OCI-LY7 (cell line): ENCODE measurements around the gene LGALS1. TPM values are rescaled to one million over a fixed set of nuclear protein-coding genes. Genes with fewer than 3 reads are reported as not detected.

ENCODE experiments used
- BruUV-seq: library from RNA; stranded (reverse); fragments of 400-500 nt; replicated peaks from 2 replicates; lab custom pipeline; 2021; lab: Mats Ljungman, UMichigan
- CTCF ChIA-PET: fragments of 300-600 bp; sonication (Branson Sonifier 250); formaldehyde crosslinking; loops from one replicate; lab custom pipeline; 2022; ENCODE audit warnings: antibody characterized with exemption; ENCODE audit not compliant: unreplicated experiment; lab: Charles Lee
- POLR2A ChIA-PET: fragments of 300-600 bp; sonication (Branson Sonifier 250); formaldehyde crosslinking; loops from one replicate; lab custom pipeline; 2022; ENCODE audit warnings: antibody characterized with exemption; lab: Charles Lee
- DNase-seq: peaks from one replicate; pipeline ENCODE4 v3.0.0-alpha.2; 2015; ENCODE audit warnings: low spot score
- H2AFZ ChIP-seq: fragments of 200-600 bp; sonication (generic), shearing (Covaris generic); 2 replicates; pipeline ENCODE4 v1.6.1; 2014; ENCODE audit warnings: mild to moderate bottlenecking, antibody characterized with exemption, low read length, moderate library complexity
- H3K27ac ChIP-seq: fragments of 200-600 bp; sonication (generic); 2 replicates; pipeline ENCODE4 v1.5.1; 2014; ENCODE audit warnings: mixed run types, low read depth, mild to moderate bottlenecking, moderate library complexity, low read length, inconsistent platforms; ENCODE audit not compliant: poor library complexity, severe bottlenecking
- H3K36me3 ChIP-seq: fragments of 200-600 bp; sonication (generic); 2 replicates; pipeline ENCODE4 v1.6.1; 2014; ENCODE audit warnings: mild to moderate bottlenecking, antibody characterized with exemption, low read length, moderate library complexity, mixed read lengths; ENCODE audit not compliant: insufficient read depth
- H3K4me1 ChIP-seq: fragments of 200-600 bp; sonication (generic); 2 replicates; pipeline ENCODE4 v1.5.1; 2014; ENCODE audit warnings: mild to moderate bottlenecking, low read length; ENCODE audit not compliant: insufficient read depth, poor library complexity, severe bottlenecking
- H3K4me2 ChIP-seq: fragments of 200-600 bp; sonication (generic); 2 replicates; pipeline ENCODE4 v1.6.1; 2014; ENCODE audit warnings: mild to moderate bottlenecking, low read length
- H3K4me3 ChIP-seq: fragments of 200-600 bp; sonication (generic); 2 replicates; pipeline ENCODE4 v1.5.1; 2014; ENCODE audit warnings: mild to moderate bottlenecking, low read depth, low read length; ENCODE audit not compliant: poor library complexity, severe bottlenecking
- H3K79me2 ChIP-seq: fragments of 200-600 bp; sonication (generic); 2 replicates; pipeline ENCODE4 v1.6.1; 2016; ENCODE audit warnings: low read depth, mild to moderate bottlenecking, low read length, moderate library complexity, mixed read lengths; ENCODE audit not compliant: insufficient read depth
- H3K9me2 ChIP-seq: fragments of 200-600 bp; sonication (generic); 2 replicates; pipeline ENCODE4 v1.6.1; 2016; ENCODE audit warnings: mild to moderate bottlenecking, low read length, mixed read lengths; ENCODE audit not compliant: insufficient read depth
- H3K9me3 ChIP-seq: fragments of 200-600 bp; sonication (generic); 2 replicates; pipeline ENCODE4 v1.6.1; 2014; ENCODE audit warnings: mild to moderate bottlenecking, mixed run types, low read length, mixed read lengths
- H4K20me1 ChIP-seq: fragments of 200-600 bp; sonication (generic); 2 replicates; pipeline ENCODE4 v1.6.1; 2014; ENCODE audit warnings: mild to moderate bottlenecking, antibody characterized with exemption, low read length, moderate library complexity, mixed read lengths; ENCODE audit not compliant: insufficient read depth
- EZH2phosphoT487 ChIP-seq: fragments of 200-600 bp; sonication (generic); IDR thresholded peaks from 2 replicates; pipeline ENCODE4 v1.6.1; 2018; ENCODE audit warnings: low read depth, borderline replicate concordance, mild to moderate bottlenecking, mixed run types, antibody characterized with exemption, low read length, moderate library complexity, mixed read lengths
- intact Hi-C: fragments of 100-400 bp; cut with micrococcal nuclease; formaldehyde crosslinking; loops from one replicate; pipeline ENCODE4 v1.10.0; 2022; ENCODE audit not compliant: unreplicated experiment
- total RNA-seq, 2 experiments: library from RNA; depleted of rRNA in 1 of 2; stranded (reverse); fragments of >200 nt in 1 of 2; shearing (Covaris generic) in 1 of 2; gene quantifications; 2 replicates each; pipeline ENCODE4 v1.2.3, GENCODE V29; 2014 to 2022
- TF ChIP-seq, protein P1 (sequence below): fragments of 200-600 bp; sonication (generic); conservative IDR thresholded peaks from 2 replicates; pipeline ENCODE4 v1.5.1; 2014; ENCODE audit warnings: mild to moderate bottlenecking, antibody characterized with exemption, low read length, moderate library complexity, mixed read lengths

LGALS1 gene
- total RNA-seq, 2 experiments from 2014 or later: 57.3 to 93.1 TPM

- BruUV-seq: no TSS peak
- Histone ChIP-seq H3K4me1 (peaks cover 51% of the 10 kb centered on the region), H4K20me1 (no peaks in the 10 kb centered on the region), H3K27ac (no peak overlapping the region), H2AFZ (no peak overlapping the region), H3K79me2 (no peaks in the 10 kb centered on the region), H3K9me3 (no peaks in the 10 kb centered on the region), H3K4me2 (no peak overlapping the region), H3K9me2 (no peaks in the 10 kb centered on the region), H3K36me3 (peaks cover 57% of the 10 kb centered on the region; the same call in 1 of the 2 replicates), H3K4me3 (no peak overlapping the region)
- TF ChIP-seq, protein P1, sequence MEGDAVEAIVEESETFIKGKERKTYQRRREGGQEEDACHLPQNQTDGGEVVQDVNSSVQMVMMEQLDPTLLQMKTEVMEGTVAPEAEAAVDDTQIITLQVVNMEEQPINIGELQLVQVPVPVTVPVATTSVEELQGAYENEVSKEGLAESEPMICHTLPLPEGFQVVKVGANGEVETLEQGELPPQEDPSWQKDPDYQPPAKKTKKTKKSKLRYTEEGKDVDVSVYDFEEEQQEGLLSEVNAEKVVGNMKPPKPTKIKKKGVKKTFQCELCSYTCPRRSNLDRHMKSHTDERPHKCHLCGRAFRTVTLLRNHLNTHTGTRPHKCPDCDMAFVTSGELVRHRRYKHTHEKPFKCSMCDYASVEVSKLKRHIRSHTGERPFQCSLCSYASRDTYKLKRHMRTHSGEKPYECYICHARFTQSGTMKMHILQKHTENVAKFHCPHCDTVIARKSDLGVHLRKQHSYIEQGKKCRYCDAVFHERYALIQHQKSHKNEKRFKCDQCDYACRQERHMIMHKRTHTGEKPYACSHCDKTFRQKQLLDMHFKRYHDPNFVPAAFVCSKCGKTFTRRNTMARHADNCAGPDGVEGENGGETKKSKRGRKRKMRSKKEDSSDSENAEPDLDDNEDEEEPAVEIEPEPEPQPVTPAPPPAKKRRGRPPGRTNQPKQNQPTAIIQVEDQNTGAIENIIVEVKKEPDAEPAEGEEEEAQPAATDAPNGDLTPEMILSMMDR: no peak
- TF ChIP-seq EZH2phosphoT487: no peak
- intact Hi-C loops: no loop called here
- DNase-seq: no peak
- ChIA-PET CTCF (interaction anchor here (1.1 kb wide), 1 partner anchor 12 kb away, joined by 3 read pairs; no protein-coding TSS in a partner anchor), POLR2A (interaction anchor here (0.7 kb wide), 1 partner anchor 23 kb away, joined by 3 read pairs; the partner anchor contains the start of gene GGA1)
Measured at GRCh38 chr22:37630839-37631435, 44.5 kb upstream of the LGALS1 start.

GRCh38 chr22:37631448-37632173 is 43.8 kb upstream of the LGALS1 start:
- Histone ChIP-seq H3K27ac (no peak overlapping the region), H3K9me3 (no peaks in the 10 kb centered on the region), H3K9me2 (no peaks in the 10 kb centered on the region), H3K36me3 (peaks cover 51% of the 10 kb centered on the region; the same call in 1 of the 2 replicates), H3K79me2 (no peaks in the 10 kb centered on the region), H2AFZ (no peak overlapping the region), H3K4me2 (no peak overlapping the region), H3K4me1 (peaks cover 44% of the 10 kb centered on the region), H4K20me1 (no peaks in the 10 kb centered on the region), H3K4me3 (no peak overlapping the region)
- ChIA-PET CTCF (interaction anchor here (1.1 kb wide), 1 partner anchor 12 kb away, joined by 3 read pairs; no protein-coding TSS in a partner anchor), POLR2A (interaction anchor here (0.7 kb wide), 1 partner anchor 24 kb away, joined by 3 read pairs; the partner anchor contains the start of gene GGA1)
- no peak for DNase-seq
- TF ChIP-seq EZH2phosphoT487: no peak
- TF ChIP-seq, protein P1: no peak
- no TSS peak for BruUV-seq
- intact Hi-C loops: no loop called here
